ENCODE results near the gene ABCG8. TPM values are rescaled to one million over a fixed set of nuclear protein-coding genes. Genes with fewer than 3 reads are reported as not detected.

Gene ABCG8
- total RNA-seq, 1 experiment from 2014 or later: 1.4 TPM

DNA sequence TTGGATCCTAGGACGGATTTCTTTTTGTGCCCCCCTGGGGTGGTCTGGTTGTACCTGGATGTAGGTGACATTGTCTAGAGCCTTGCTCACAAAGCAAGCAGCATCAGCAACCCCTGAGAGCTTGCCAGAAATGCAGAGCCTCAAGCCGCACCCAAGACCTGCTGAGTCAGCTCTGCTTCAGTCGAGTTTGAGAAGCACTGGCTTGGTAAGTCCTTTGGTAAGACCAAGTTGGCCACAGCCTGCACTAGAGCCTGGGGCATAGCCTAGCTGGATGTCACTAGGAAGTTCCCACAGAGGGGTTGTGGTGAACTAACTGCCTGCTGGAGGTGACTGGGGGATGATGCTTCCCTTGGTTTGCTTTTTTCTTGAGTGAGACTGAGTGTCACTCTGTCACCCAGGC, 6.3 kb upstream of the ABCG8 start:
- Mint-ChIP-seq H3K27ac (ENCODE audit: unreplicated experiment) (no peak overlapping the region), H3K9me3 (ENCODE audit: low read depth, unreplicated experiment) (no peaks in the 10 kb centered on the region), H3K4me1 (ENCODE audit: low read depth, unreplicated experiment) (peaks cover 9% of the 10 kb centered on the region), H3K36me3 (ENCODE audit: insufficient read depth, unreplicated experiment) (peaks cover 6% of the 10 kb centered on the region), H3K4me3 (ENCODE audit: low read depth, unreplicated experiment) (no peak overlapping the region), H3K27me3 (ENCODE audit: unreplicated experiment) (no peaks in the 10 kb centered on the region)
- intact Hi-C loops (cut with micrococcal nuclease; ENCODE audit: unreplicated experiment): no loop called here
- TF ChIP-seq, protein P1, sequence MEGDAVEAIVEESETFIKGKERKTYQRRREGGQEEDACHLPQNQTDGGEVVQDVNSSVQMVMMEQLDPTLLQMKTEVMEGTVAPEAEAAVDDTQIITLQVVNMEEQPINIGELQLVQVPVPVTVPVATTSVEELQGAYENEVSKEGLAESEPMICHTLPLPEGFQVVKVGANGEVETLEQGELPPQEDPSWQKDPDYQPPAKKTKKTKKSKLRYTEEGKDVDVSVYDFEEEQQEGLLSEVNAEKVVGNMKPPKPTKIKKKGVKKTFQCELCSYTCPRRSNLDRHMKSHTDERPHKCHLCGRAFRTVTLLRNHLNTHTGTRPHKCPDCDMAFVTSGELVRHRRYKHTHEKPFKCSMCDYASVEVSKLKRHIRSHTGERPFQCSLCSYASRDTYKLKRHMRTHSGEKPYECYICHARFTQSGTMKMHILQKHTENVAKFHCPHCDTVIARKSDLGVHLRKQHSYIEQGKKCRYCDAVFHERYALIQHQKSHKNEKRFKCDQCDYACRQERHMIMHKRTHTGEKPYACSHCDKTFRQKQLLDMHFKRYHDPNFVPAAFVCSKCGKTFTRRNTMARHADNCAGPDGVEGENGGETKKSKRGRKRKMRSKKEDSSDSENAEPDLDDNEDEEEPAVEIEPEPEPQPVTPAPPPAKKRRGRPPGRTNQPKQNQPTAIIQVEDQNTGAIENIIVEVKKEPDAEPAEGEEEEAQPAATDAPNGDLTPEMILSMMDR (IDR thresholded peaks at IDR 0.05; ENCODE audit: unreplicated experiment): no peak
- no TSS peak for BruUV-seq (replicated peaks)
- DNase-seq: no peak
- CTCF ChIA-PET: no interaction called here

DNA sequence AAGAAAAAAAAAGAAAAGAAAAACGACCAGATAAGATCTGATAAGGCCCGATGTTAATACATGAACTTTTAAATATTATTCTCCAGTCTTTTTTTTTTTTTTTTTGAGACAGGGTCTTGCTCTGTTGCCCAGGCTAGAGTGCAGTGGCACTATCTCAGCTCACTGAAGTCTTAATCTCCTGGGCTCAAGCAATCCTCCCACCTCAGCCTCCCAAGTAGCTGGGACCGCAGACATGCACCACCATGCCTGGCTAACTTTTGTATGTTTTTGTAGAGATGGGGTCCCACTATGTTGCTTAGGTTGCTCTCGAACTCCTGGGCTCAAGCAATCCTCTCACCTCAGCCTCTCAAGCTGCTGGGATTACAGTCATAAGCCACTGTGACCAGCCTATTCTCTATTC, 1.7 kb upstream of the ABCG8 start:
- Mint-ChIP-seq H3K27me3 (ENCODE audit: unreplicated experiment) (no peaks in the 10 kb centered on the region), H3K4me1 (ENCODE audit: low read depth, unreplicated experiment) (no peaks in the 10 kb centered on the region), H3K9me3 (ENCODE audit: low read depth, unreplicated experiment) (no peaks in the 10 kb centered on the region), H3K36me3 (ENCODE audit: insufficient read depth, unreplicated experiment) (no peaks in the 10 kb centered on the region), H3K4me3 (ENCODE audit: low read depth, unreplicated experiment) (no peak overlapping the region), H3K27ac (ENCODE audit: unreplicated experiment) (no peak overlapping the region)
- DNase-seq: no peak
- CTCF ChIA-PET: no interaction called here
- no TSS peak for BruUV-seq (replicated peaks)
- TF ChIP-seq, protein P1 (IDR thresholded peaks at IDR 0.05; ENCODE audit: unreplicated experiment): no peak
- intact Hi-C loops (cut with micrococcal nuclease; ENCODE audit: unreplicated experiment): no loop called here

DNA sequence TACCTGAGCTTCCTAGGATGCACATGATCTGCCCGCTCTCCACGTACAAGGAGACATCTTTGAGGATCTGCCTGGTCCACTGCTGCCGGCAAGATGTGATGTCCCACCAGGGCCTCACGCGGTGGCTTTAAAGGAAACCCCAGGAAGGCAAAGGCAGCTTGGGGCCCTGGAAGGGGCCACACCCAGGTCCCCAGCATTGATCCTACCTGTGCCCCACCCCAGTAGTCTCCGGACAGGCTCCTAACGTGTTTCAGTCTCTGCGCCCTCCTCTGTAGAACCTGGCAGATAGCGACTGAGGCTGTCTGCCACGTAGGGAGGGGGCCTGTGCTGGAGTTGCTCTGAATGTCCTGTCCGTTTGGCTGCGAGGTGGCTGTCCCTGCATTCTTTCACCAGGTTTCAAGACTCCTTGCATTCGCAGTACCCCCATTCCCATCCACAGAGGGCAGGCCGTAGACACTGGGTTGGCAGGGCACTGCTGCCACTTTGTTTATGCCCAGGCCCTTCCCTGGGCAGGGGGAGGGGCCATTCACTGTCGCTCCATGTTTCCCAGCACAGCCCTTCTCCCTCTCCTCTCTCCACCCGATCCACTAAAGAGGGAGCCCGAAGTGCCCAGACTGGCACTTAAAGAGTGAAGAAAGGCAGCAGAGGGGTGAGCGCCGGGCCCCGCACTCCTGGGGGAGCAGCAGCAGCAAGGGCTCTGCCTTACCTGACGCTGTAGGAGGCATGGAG, 776 bp upstream of the ABCG8 start:
- no peaks in the 10 kb centered on the region for H3K27me3 Mint-ChIP-seq (ENCODE audit: unreplicated experiment)
- intact Hi-C loops (cut with micrococcal nuclease; ENCODE audit: unreplicated experiment): no loop called here
- no peaks in the 10 kb centered on the region for H3K4me1 Mint-ChIP-seq (ENCODE audit: low read depth, unreplicated experiment)
- H3K9me3 Mint-ChIP-seq (ENCODE audit: low read depth, unreplicated experiment): no peaks in the 10 kb centered on the region
- H3K27ac Mint-ChIP-seq (ENCODE audit: unreplicated experiment): no peak overlapping the region
- H3K4me3 Mint-ChIP-seq (ENCODE audit: low read depth, unreplicated experiment): no peak overlapping the region
- TF ChIP-seq, protein P1 (IDR thresholded peaks at IDR 0.05; ENCODE audit: unreplicated experiment): no peak
- DNase-seq: no peak
- no TSS peak for BruUV-seq (replicated peaks)
- H3K36me3 Mint-ChIP-seq (ENCODE audit: insufficient read depth, unreplicated experiment): no peaks in the 10 kb centered on the region
- CTCF ChIA-PET: no interaction called here

DNA sequence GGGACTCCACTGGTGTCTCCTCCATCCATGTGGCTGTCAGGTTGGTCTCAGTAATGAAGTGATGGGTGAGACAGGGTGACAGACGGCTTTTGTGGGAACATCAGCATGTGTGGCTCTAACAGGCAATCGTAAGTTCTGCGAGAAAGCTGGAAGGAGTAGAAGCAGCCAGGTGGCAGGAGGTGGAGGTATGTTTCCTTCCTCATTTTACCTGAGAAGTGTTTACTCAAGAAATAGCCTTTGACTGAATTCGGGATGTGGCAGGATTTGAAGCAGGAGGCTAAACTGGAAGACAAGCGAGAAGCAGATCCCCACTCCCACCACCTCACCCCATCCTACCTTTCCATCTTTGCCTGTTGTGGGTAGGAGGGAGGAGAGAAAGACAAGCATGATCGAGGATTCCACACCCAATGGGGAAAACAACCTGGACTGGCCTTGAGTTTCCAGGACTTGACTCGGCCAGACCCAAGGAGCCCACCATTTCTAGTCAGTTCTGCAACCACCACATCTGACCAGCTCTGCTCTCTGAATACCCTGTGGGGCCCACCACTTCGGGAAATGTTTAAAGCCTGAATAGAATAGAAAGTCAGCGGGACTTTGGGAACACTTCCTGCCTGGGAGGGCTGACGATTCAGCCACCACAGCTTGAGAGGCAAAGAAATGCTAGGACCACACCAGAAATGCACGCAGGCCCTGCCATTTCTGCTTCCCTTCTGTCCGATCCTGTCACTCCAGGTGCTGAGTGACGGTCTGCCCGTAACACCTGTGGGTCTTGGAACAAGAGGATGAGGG, 1.2 kb downstream of the ABCG8 start:
- no TSS peak for BruUV-seq (replicated peaks)
- TF ChIP-seq, protein P1 (IDR thresholded peaks at IDR 0.05; ENCODE audit: unreplicated experiment): no peak
- Mint-ChIP-seq H3K27ac (ENCODE audit: unreplicated experiment) (no peak overlapping the region), H3K27me3 (ENCODE audit: unreplicated experiment) (no peaks in the 10 kb centered on the region), H3K9me3 (ENCODE audit: low read depth, unreplicated experiment) (no peaks in the 10 kb centered on the region), H3K4me3 (ENCODE audit: low read depth, unreplicated experiment) (no peak overlapping the region), H3K36me3 (ENCODE audit: insufficient read depth, unreplicated experiment) (no peaks in the 10 kb centered on the region), H3K4me1 (ENCODE audit: low read depth, unreplicated experiment) (no peaks in the 10 kb centered on the region)
- no peak for DNase-seq
- CTCF ChIA-PET: no interaction called here
- intact Hi-C loops (cut with micrococcal nuclease; ENCODE audit: unreplicated experiment): no loop called here
